OCI-LY1 (cell line): ENCODE results near the gene CDC7.

Experiments used
- CTCF ChIP-seq: fragments of 200-600 bp; sonication (generic), shearing (Covaris generic); IDR thresholded peaks from 2 replicates; pipeline ENCODE4 v1.5.1; 2017; ENCODE audit warnings: mild to moderate bottlenecking, antibody characterized with exemption, low read length, moderate library complexity, mixed read lengths
- EZH2 ChIP-seq: fragments of 200-600 bp; sonication (generic), shearing (Covaris generic); IDR thresholded peaks from 2 replicates; pipeline ENCODE4 v1.8.0; 2017; ENCODE audit warnings: borderline replicate concordance, mixed run types, mild to moderate bottlenecking, antibody characterized with exemption, low read length, moderate library complexity, mixed read lengths

- TF ChIP-seq CTCF (no peak), EZH2 (no peak)
These were observed 13.1 kb downstream of the CDC7 start for GRCh38 chr1:91513706-91514105.
